GM12878 (cell line): ENCODE results near the gene CCDC14. TPM values are rescaled to one million over a fixed set of nuclear protein-coding genes. Genes with fewer than 3 reads are reported as not detected.
A peak's percentile ranks its signal among the peaks of the same experiment; 100 is the strongest.
"Not testable (repeated sequence)": the region's sequence is repeated elsewhere in the genome, so short reads cannot be mapped to it uniquely, and the experiment has no call there.

ENCODE experiments used
- ATAC-seq: fragments of 200-7000 bp; cut with Tn5 transposase; 3 replicates; pipeline ENCODE4 v1.9.1; 2020; ENCODE audit warnings: mild to moderate bottlenecking, moderate library complexity
- BruUV-seq: library from RNA; stranded (reverse); fragments of 400-500 nt; replicated peaks from 2 replicates; lab custom pipeline; 2021; lab: Mats Ljungman, UMichigan
- CTCF ChIA-PET: fragments of 300-600 bp; sonication (Branson Sonifier 250); formaldehyde crosslinking; extraction: SDS; loops from one replicate; lab custom pipeline; 2021; ENCODE audit warnings: inconsistent platforms; lab: Yijun Ruan, JAX
- POLR2A ChIA-PET: fragments of 350-600 bp; formaldehyde crosslinking; extraction: SDS; loops from one replicate; lab custom pipeline; 2021; ENCODE audit warnings: inconsistent platforms; lab: Charles Lee
- RAD21 ChIA-PET: fragments of 300-600 bp; sonication (Branson Sonifier 250); formaldehyde crosslinking; loops from one replicate; lab custom pipeline; 2023; ENCODE audit warnings: antibody characterized with exemption; ENCODE audit not compliant: unreplicated experiment; lab: Charles Lee
- SMC1A ChIA-PET: fragments of 300-600 bp; sonication (Branson Sonifier 250); formaldehyde crosslinking; loops from one replicate; lab custom pipeline; 2023; ENCODE audit not compliant: unreplicated experiment, uncharacterized antibody; lab: Charles Lee
- DNase-seq: peaks from one replicate; pipeline ENCODE4 v3.0.0-alpha.2; 2011; ENCODE audit warnings: low read depth, low spot score
- FAIRE-seq: peaks from 3 replicates; lab custom pipeline; 2011; peaks lifted over from hg19 to GRCh38; lab: Jason Lieb, UNC
- H2AFZ ChIP-seq: 2 replicates; pipeline ENCODE4 v1.6.0; 2011; ENCODE audit warnings: low read depth, low read length, control low read depth; ENCODE audit not compliant: control insufficient read depth
- H3K27ac ChIP-seq: 2 replicates; pipeline ENCODE4 v1.5.1; 2011; ENCODE audit warnings: control low read depth; ENCODE audit not compliant: control insufficient read depth, insufficient read depth
- H3K27me3 ChIP-seq, 2 experiments: replicated peaks in 1 of 2; 2 replicates each; pipeline versions ENCODE4 v1.6.0 to v1.6.1; 2011; ENCODE audit warnings: low read length in 1 of 2; ENCODE audit not compliant: control insufficient read depth in 2 of 2, insufficient read depth in 2 of 2
- H3K36me3 ChIP-seq, 2 experiments: 2 replicates each; pipeline ENCODE4 v1.5.1; 2011; ENCODE audit warnings: low read length in 1 of 2; ENCODE audit not compliant: control insufficient read depth in 2 of 2, insufficient read depth in 2 of 2
- H3K4me1 ChIP-seq: 2 replicates; pipeline ENCODE4 v1.6.1; 2011; ENCODE audit warnings: mild to moderate bottlenecking, low read length, moderate library complexity, mixed read lengths; ENCODE audit not compliant: control insufficient read depth, insufficient read depth
- H3K4me2 ChIP-seq: 2 replicates; pipeline ENCODE4 v1.6.0; 2011; ENCODE audit warnings: control low read depth; ENCODE audit not compliant: control insufficient read depth, insufficient read depth
- H3K4me3 ChIP-seq: fragments of 200-600 bp; sonication (generic); 2 replicates; pipeline ENCODE4 v1.5.1; 2016
- H3K79me2 ChIP-seq: 2 replicates; pipeline ENCODE4 v1.6.0; 2011; ENCODE audit warnings: low read length; ENCODE audit not compliant: control insufficient read depth, insufficient read depth
- H3K9ac ChIP-seq: 2 replicates; pipeline ENCODE4 v1.8.0; 2011; ENCODE audit warnings: low read length, control low read depth, mixed read lengths; ENCODE audit not compliant: control insufficient read depth, insufficient read depth
- H3K9me3 ChIP-seq: replicated peaks from 3 replicates; pipeline ENCODE4 v1.5.1; 2011; ENCODE audit warnings: mild to moderate bottlenecking, low read length; ENCODE audit not compliant: control insufficient read depth, insufficient read depth
- H4K20me1 ChIP-seq: 2 replicates; pipeline ENCODE4 v1.6.0; 2011; ENCODE audit not compliant: control insufficient read depth, insufficient read depth
- BHLHE40 ChIP-seq, 2 experiments: fragments of 450-650 bp in 1 of 2; IDR thresholded peaks; 2 replicates each; pipeline ENCODE4 v1.6.1; 2011 to 2017; ENCODE audit warnings: low read depth in 2 of 2, borderline replicate concordance in 1 of 2, improper control_type of control experiment in 1 of 2, low read length in 1 of 2, mild to moderate bottlenecking in 1 of 2
- EED ChIP-seq: sonication (generic); IDR thresholded peaks from 2 replicates; pipeline ENCODE4 v1.6.1; 2016; ENCODE audit warnings: antibody characterized with exemption, low read depth
- EGR1 ChIP-seq, 2 experiments: IDR thresholded peaks; 1 replicate in 1 of 2; 2 replicates in 1 of 2; pipeline ENCODE4 v1.6.1; 2011 to 2012; ENCODE audit warnings: low read depth in 2 of 2, low read length in 2 of 2, borderline replicate concordance in 1 of 2, mild to moderate bottlenecking in 1 of 2, moderate library complexity in 1 of 2
- FOS ChIP-seq: IDR thresholded peaks from 3 replicates; pipeline ENCODE4 v1.6.1; 2011; ENCODE audit warnings: borderline replicate concordance; ENCODE audit not compliant: insufficient read length; ENCODE audit errors: extremely low read depth
- MEF2A ChIP-seq: IDR thresholded peaks from 2 replicates; pipeline ENCODE4 v1.6.1; 2011; ENCODE audit warnings: low read depth, mild to moderate bottlenecking, low read length, moderate library complexity; ENCODE audit not compliant: insufficient read depth
- MXI1 ChIP-seq: fragments of 150-350 bp; IDR thresholded peaks from 2 replicates; pipeline ENCODE4 v1.6.1; 2011; ENCODE audit warnings: low read depth, mild to moderate bottlenecking, inconsistent platforms, low read length, improper control_type of control experiment
- NFIC ChIP-seq: IDR thresholded peaks from 2 replicates; pipeline ENCODE4 v1.6.1; 2012; ENCODE audit warnings: low read depth, mild to moderate bottlenecking, inconsistent platforms, low read length, moderate library complexity
- NR2F1 ChIP-seq: fragments of 450-650 bp; conservative IDR thresholded peaks from 2 replicates; pipeline ENCODE4 v1.6.1; 2017; ENCODE audit warnings: mild to moderate bottlenecking
- PAX5 ChIP-seq: IDR thresholded peaks from 2 replicates; pipeline ENCODE4 v1.6.1; 2011; ENCODE audit warnings: low read depth, low read length, borderline replicate concordance
- RAD51 ChIP-seq: fragments of 450-650 bp; IDR thresholded peaks from 2 replicates; pipeline ENCODE4 v1.6.1; 2016; ENCODE audit warnings: moderate library complexity, mild to moderate bottlenecking, inconsistent platforms
- RUNX3 ChIP-seq: IDR thresholded peaks from 2 replicates; pipeline ENCODE4 v1.6.1; 2012; ENCODE audit warnings: low read length, inconsistent platforms
- SMC3 ChIP-seq: IDR thresholded peaks from 2 replicates; pipeline ENCODE4 v1.6.1; 2011; ENCODE audit warnings: low read length, improper control_type of control experiment, borderline replicate concordance
- TAF1 ChIP-seq: IDR thresholded peaks from 2 replicates; pipeline ENCODE4 v1.6.1; 2011; ENCODE audit warnings: mild to moderate bottlenecking, low read depth, low read length, borderline replicate concordance
- TCF7 ChIP-seq: IDR thresholded peaks from 2 replicates; pipeline ENCODE4 v1.6.1; 2014; ENCODE audit warnings: antibody characterized with exemption, borderline replicate concordance
- WGBS: methylation state at CpG from one replicate; pipeline ENCODE4 v1.1.6; 2016; ENCODE audit warnings: low lambda C conversion rate; ENCODE audit not compliant: insufficient replicate concordance, insufficient coverage; ENCODE audit errors: missing lambda C conversion rate; 5-methylcytosine and 5-hydroxymethylcytosine counted together
- in situ Hi-C: fragments of 300-500 bp; cut with MboI; formaldehyde crosslinking; loops from 9 replicates; pipeline ENCODE4 v1.14.3; 2018; ENCODE audit warnings: mixed read lengths
- intact Hi-C: fragments of 100-400 bp; cut with micrococcal nuclease; formaldehyde crosslinking; loops from one replicate; pipeline ENCODE4 v1.14.2; 2022; ENCODE audit not compliant: unreplicated experiment
- polyA plus RNA-seq, 11 experiments: library from polyadenylated mRNA; depleted of rRNA in 4 of 11; unstranded in 6 of 11; stranded (reverse) in 5 of 11; fragments of >200 nt; fragmentation: Nextera tagmentation in 4 of 11; fragmentation: Illumina TruSeq in 1 of 11; extraction: Ambion mirVana in 4 of 11; extraction: Trizol in 1 of 11; gene quantifications; 1 replicate in 1 of 11; 2 replicates in 10 of 11; pipeline versions ENCODE4 v1.2.1 to v1.2.3, GENCODE V29; 2011 to 2016; ENCODE audit warnings: inconsistent platforms in 2 of 11, missing spikeins in 2 of 11, low read depth in 1 of 11
- total RNA-seq, 4 experiments: library from RNA; depleted of rRNA in 3 of 4; stranded (reverse); fragments of >200 nt in 3 of 4; fragmentation: Illumina TruSeq in 1 of 4; extraction: Trizol in 1 of 4; gene quantifications; 2 replicates each; pipeline versions ENCODE4 v1.2.1 to v1.2.3, GENCODE V29; 2013 to 2021
- TF ChIP-seq, protein P1 (sequence below): IDR thresholded peaks from 2 replicates; pipeline ENCODE4 v1.6.1; 2011; ENCODE audit warnings: borderline replicate concordance, low read depth, mild to moderate bottlenecking, moderate library complexity, mixed read lengths, low read length; ENCODE audit not compliant: insufficient read depth; ENCODE audit errors: extremely low read length
- TF ChIP-seq, protein P2 (sequence below): IDR thresholded peaks from 2 replicates; pipeline ENCODE4 v1.6.1; 2012; ENCODE audit warnings: low read depth, low read length, improper control_type of control experiment

The CCDC14 gene
- total and polyA plus RNA-seq, 10 of the 15 experiments (the other 5 are each of a cell fraction or from before 2014, with no cell fraction given), result 15.9 to 104 (median 43.0) TPM

- H3K4me3 ChIP-seq, H3K79me2 ChIP-seq, H2AFZ ChIP-seq, H3K36me3 ChIP-seq, POLR2A ChIA-PET, H4K20me1 ChIP-seq, H3K9me3 ChIP-seq, H3K27me3 ChIP-seq, H3K4me1 ChIP-seq, in situ Hi-C loops, FAIRE-seq, DNase-seq, BruUV-seq, H3K27ac ChIP-seq, ATAC-seq, H3K9ac ChIP-seq, H3K4me2 ChIP-seq, RAD21 ChIA-PET, intact Hi-C loops, SMC1A ChIA-PET: not testable (repeated sequence)
- 50% methylated on average over 1 of the region's 1 CpG for WGBS
- CTCF ChIA-PET, result interaction anchor here (0.7 to 1.0 kb wide), 2 partner anchors 53 to 71 kb away, joined by 3 to 4 read pairs; no protein-coding TSS in a partner anchor
These were observed 47.3 kb upstream of the CCDC14 start for GRCh38 chr3:124008321-124008720.

GRCh38 chr3:124007186-124007585 lies 46.2 kb upstream of the CCDC14 start:
- FAIRE-seq (no peak), DNase-seq (no peak), ATAC-seq (peak; percentile 65)
- intact Hi-C loops, result no loop called here
- Histone ChIP-seq H2AFZ (no peak overlapping the region), H3K79me2 (no peaks in the 10 kb centered on the region), H4K20me1 (no peaks in the 10 kb centered on the region), H3K27ac (no peak overlapping the region), H3K27me3 (no peaks in the 10 kb centered on the region), H3K36me3 (no peaks in the 10 kb centered on the region), H3K9ac (no peak overlapping the region), H3K4me3 (no peak overlapping the region), H3K4me1 (no peaks in the 10 kb centered on the region), H3K9me3 (no peaks in the 10 kb centered on the region), H3K4me2 (no peak overlapping the region)
- ChIA-PET CTCF (interaction anchor here (1.0 kb wide), 1 partner anchor 280 kb away, joined by 3 read pairs; no protein-coding TSS in a partner anchor), SMC1A (no interaction called here), RAD21 (no interaction called here), POLR2A (no interaction called here)
- in situ Hi-C loops, result no loop called here
- BruUV-seq, result no TSS peak
- 4% methylated on average over 4 of the region's 4 CpGs for WGBS
- no peak for TF ChIP-seq SMC3
- no peak for TF ChIP-seq TAF1
- peak; percentile 58 for TF ChIP-seq RUNX3
- TF ChIP-seq TCF7, result peak; percentile 55; the same call in 1 of the 2 replicates
- TF ChIP-seq, protein P1, sequence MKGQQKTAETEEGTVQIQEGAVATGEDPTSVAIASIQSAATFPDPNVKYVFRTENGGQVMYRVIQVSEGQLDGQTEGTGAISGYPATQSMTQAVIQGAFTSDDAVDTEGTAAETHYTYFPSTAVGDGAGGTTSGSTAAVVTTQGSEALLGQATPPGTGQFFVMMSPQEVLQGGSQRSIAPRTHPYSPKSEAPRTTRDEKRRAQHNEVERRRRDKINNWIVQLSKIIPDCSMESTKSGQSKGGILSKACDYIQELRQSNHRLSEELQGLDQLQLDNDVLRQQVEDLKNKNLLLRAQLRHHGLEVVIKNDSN, result no peak
- no peak for TF ChIP-seq FOS
- peak; percentile 64 to 78 for TF ChIP-seq BHLHE40 (IDR thresholded peaks at IDR 0.05; ENCODE audit: borderline replicate concordance in 1 of 2, low read depth in 2 of 2, low read length in 1 of 2)
- 0 out of 2 replicates have a peak, but pooled peaks have one; percentile 21 for TF ChIP-seq MEF2A
- peak; percentile 41; the same call in 1 of the 2 replicates for TF ChIP-seq RAD51
- TF ChIP-seq EED, result no peak
- peak; percentile 24; the same call in 1 of the 2 replicates for TF ChIP-seq NFIC
- TF ChIP-seq, protein P2, sequence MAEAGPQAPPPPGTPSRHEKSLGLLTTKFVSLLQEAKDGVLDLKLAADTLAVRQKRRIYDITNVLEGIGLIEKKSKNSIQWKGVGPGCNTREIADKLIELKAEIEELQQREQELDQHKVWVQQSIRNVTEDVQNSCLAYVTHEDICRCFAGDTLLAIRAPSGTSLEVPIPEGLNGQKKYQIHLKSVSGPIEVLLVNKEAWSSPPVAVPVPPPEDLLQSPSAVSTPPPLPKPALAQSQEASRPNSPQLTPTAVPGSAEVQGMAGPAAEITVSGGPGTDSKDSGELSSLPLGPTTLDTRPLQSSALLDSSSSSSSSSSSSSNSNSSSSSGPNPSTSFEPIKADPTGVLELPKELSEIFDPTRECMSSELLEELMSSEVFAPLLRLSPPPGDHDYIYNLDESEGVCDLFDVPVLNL, result no peak
- no peak for TF ChIP-seq MXI1
- no peak for TF ChIP-seq PAX5
- TF ChIP-seq NR2F1, result no peak
- no peak for TF ChIP-seq EGR1 (IDR thresholded peaks at IDR 0.05; ENCODE audit: borderline replicate concordance in 1 of 2, low read depth in 2 of 2, low read length in 2 of 2)
